GM19328 (cell line): ENCODE data around the gene ANKMY1.

Source experiments
- ATAC-seq: cut with Tn5 transposase; IDR thresholded peaks from one replicate; pipeline ENCODE4 v1.9.1; 2021; ENCODE audit warnings: mild to moderate bottlenecking, moderate library complexity; ENCODE audit not compliant: unreplicated experiment

ANKMY1 gene

DNA sequence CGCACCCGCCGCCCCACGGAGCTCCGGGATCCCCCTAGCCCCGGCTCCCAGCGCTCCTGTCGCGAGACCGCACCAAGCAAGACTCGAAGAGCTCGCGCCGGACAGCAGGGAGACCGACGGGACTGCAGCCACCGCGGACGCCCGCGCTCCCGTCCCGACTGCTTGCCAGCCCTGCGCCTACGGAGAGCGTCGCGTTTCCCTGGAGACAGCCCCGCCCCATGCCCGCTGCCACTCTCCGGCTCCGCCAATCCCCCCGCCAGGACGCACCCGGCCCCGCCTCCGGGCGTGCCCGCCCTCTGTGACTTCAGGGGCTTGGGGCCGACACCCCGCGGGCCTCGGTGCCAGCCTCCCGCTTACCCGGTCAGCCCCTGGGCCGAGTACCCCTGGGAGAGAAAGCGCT lies at the start of gene ANKMY1:
TSS of gene ANKMY1 (minus strand) at position 181 of the 400 bp plus-strand sequence. CDS start 653 bp downstream, outside the sequence.
- no peak for ATAC-seq

DNA sequence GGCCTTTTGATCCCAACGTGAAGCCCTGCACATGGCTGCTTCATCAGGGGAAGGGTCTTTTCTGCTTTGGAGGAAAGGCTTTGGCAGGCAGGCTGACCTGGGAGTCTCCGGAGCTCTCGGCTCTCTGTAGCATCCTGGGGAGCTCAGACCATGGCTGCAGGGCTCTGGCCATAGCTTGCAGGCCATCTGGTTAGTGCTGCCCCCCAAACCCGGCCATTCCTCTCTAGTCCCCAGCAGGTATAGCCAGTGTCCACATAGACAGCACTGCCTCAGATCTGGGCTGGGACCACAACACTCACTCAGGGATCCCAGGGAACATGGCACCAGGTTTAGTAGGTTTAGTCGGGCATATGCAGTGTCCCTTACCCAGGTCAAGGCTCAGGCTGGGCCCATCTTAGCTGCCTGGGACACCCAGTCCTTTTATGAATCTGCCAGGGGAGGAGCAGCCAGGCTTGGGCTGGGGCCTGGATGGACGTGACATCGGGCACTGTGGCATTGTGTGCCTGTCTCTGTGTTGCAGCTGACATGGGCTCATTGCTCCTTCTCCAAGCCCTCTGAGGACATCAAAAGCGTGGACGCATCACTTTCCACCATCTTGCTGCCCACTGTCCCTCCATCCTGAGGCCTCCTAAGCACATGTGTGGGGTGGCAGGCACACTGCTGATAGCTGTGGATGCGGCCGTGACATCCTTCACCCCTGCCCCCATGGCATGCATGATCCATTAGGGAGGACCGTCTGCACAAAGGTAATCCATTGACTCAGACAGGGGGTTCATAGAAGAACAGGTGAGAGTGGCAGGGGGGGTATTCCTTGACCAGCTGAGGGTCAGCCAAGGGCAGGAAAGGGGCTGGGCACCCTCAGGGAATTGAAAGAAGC lies 48.3 kb upstream of the ANKMY1 start:
- no peak for ATAC-seq

DNA sequence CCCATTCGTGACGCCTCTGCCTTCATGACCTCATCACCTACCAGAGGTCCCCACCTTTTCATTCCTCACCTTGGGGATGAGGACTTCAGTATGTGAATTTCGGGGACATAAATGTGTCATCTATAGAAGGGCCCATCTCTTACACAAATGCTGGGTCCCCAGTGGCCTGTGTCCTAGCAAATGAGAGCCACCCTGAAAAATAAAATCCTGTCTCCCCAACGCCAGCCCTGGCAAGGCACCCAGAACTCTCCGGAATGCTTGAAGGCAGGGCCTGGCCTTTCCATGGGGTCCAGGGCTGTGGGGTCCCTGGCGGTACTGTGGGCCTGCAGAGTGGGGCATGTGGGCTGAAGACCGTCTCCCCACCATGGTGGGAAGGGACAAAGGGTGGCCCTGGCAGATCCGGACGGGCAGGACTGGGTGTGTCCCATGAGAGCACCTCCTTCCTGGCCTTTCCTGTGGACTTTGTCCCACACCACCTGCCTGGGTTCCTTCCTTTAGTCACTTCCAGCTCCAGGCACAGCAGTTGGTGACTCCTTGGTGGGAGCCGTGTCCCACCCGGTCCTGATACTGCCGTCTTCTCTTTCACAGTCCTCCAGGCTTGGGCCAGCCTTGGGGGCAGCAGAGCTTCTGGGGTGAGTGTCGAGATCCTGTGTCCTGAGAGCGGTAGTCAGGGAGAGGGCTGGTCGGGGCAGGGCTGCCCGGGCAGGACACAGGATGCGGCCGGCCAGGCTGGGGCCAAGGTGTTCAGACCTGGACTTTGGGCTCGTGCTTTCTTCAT lies 47.3 kb upstream of the ANKMY1 start:
- ATAC-seq, result no peak

GRCh38 chr2:240604291-240604938 lies 46.6 kb upstream of the ANKMY1 start:
- no peak for ATAC-seq

GRCh38 chr2:240603846-240604245 lies 46.1 kb upstream of the ANKMY1 start:
- ATAC-seq, result no peak

DNA sequence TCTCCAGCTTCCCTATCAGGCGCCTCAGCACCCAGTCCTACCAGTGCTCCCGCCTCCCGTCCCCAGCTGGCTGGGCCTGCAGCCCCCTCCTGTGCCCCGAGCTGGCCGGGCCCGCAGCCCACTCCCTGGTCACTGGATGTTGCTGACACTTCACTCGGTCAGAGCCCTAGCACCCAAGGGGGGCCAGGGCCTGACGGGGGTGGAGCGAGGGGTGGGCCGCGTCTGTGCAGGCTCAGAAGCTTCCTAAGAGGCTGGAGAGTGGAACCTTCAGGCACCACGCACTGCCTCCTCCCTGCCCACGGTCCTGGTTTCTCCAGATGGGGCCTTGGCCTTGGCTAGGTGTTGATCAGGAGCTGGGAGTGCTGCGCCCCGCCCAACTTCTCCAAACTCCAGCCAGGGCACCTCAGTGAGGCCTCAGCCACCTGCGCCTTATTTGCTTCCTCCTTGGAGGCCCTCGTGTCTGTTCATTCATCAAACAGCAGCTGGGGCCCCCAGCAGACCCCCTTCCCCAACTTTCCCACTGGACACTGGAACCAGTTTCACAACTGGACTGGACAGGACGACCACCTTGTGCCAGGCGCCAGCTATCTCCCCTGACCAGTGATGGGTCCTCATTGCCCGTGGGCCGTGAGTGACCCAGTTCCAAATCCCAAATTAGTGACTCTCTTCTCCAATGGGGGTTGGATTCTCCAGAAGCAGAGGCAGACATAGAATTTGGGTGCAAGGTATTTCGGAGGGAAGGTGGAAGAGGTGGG lies 45.5 kb upstream of the ANKMY1 start:
- ATAC-seq, result no peak

DNA sequence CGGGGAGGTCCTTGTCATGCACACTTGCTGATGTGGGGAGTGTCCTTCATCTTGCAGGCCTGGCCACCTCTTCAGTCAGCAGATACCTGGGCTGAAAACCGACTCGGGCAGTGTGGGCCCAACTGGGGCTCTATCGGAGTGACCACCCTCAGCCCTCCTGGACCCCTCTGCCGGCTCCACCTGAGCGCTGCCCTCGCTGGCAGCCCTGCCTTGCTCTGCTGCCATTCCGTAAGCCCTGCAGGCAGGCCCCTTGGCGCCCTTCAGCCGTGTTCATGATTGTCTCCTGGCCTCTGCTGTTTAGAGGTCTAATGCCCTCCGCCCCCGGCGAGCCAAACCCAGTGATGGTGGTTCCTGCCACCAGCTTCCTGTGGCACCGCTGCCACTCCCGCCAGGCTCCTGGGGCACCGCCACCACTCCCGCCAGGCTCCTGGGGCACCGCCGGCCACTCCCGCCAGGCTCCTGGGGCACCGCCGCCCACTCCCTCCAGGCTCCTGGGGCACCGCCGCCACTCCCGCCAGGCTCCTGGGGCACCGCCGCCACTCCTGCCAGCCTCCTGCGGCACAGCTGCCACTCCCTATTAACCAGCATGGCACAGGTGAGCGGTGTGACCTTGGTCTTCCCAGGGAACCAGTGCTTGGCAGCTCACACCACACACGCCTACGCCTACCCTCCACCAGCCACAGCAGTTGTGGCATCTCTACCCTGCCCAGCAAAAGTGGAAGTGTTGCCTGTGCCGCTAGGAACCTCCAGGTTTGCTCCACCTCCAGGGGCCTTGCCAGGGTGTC lies 44.7 kb upstream of the ANKMY1 start:
- ATAC-seq, result no peak

GRCh38 chr2:240601831-240602160 lies 44.0 kb upstream of the ANKMY1 start:
- ATAC-seq, result no peak

DNA sequence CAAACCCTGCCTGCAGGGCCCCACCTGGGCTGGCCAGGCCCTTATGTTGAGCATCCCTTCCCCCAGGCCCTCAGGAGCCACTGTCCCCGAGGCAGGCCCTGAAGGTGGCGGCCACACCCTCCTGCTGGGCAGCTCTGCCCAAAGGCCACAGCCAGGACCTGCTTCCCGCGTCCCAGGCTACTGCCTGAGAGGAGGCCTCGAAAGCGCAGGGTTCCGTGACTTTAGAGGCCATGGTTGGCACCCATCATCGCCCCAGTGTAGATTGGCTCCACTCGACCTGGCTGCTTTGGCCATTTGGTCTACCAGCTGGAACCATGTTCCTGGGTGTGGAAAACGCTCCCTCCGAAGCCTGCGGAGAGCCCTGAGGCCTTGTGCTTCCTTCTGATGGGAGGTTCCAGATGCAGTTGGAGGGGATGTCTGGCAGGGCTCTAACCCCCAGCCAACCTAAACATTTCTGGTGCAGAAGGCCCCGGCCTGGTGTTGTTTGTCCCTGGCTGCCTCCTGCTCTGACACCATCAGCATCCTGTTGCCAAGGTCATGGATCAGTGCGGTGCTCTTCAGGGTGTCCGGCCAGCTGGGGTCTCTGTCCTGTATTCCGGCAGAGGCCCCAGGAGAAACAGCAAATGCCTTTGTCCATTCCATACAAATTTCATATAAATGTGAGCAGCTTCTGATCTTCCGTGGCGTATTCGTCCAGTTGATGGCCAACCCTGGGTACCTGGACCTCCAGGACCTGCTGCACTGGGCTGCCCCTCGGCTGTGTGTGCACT lies 43.5 kb upstream of the ANKMY1 start:
- ATAC-seq, result no peak

DNA sequence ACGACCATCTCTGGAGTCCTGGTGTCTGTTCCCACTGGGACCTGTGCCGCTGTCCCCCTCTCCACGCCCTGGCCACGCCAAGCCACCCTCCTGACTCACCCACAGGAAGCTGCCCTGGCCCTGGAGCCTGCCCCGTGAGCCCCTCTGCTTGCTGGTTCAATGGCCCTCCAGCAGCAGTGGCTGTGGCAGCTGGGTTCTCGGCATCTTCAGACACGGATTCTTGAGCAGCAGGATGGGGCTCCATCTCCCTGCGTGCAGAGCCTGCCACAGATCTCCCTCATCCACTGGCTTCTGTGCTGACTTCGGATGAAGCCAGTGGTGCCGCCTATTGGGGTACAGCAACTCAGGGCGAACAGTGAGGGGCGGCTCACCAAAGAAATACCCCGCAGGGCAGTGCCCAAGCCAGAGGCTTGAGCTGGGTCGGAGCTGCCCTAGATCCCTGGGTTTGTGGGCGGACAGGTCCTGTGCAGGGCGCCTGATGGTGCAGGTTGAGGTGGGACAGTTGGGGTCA lies 42.7 kb upstream of the ANKMY1 start:
- no peak for ATAC-seq

GRCh38 chr2:240599141-240599583 lies 41.4 kb upstream of the ANKMY1 start:
- ATAC-seq, result no peak

DNA sequence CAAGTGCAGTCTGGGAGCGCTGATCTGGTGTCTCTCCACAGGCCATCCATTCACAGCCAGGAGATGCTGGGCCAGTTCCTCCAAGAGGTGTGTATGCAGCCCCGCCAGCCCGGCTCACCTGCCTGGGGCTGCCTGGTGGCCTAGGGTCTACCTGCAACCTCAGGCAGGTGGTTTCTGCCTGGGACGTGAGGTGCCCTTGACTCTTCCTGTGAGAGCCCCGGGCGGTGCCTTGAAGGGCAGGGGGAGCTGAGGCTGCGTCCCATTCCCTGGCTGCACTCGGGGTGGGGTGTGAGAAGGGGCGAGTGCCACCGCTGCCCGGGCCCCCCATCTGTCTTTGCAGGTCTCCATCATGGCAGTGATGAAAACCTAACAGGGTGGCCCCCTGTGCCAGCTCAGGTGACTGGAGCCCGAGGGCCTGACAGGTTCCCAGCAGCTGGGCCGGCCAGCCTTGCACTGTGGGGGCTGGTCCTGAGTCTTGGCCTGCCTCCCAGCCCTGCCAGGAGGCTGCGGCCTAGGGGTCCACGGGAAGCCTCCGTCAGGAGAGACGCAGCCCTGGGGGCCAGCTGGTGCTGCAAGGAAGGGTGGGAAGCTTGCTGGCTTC lies 40.6 kb upstream of the ANKMY1 start:
- no peak for ATAC-seq

DNA sequence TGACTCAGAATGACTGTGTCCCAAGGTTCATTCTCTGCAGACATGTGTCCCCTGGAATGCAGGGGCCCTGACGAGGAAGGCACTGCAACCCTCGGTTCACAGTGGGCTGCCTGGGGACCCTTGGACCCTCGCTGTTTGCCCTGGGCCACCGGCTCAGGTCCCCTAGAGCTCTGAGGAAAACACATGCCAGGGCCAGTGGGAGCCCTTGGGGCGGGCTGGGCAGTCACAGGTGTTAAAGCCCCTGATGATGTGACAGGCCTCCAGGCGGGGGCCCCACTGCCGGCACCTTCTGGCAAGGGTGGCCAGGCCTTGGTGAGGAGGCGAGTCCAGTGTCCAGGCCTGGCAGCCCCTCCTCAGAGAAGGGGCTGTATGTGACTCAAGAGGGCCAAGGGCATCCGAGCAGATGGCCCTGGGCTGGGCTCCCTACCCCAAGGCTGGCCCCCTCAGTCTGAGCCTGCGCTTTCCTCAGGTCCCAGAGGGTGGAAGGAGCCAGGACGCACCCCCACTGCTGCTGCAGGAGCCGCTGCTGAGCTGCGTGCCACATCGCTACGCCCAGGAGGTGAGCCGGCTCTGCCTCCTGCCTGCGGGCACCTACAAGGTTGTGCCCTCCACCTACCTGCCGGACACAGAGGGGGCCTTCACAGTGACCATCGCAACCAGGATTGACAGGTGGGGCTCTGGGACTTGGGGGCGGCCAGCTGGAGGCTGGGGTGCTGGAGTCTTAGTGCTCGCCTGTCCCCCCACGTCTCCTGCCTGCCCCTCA lies 39.8 kb upstream of the ANKMY1 start:
- ATAC-seq, result no peak

DNA sequence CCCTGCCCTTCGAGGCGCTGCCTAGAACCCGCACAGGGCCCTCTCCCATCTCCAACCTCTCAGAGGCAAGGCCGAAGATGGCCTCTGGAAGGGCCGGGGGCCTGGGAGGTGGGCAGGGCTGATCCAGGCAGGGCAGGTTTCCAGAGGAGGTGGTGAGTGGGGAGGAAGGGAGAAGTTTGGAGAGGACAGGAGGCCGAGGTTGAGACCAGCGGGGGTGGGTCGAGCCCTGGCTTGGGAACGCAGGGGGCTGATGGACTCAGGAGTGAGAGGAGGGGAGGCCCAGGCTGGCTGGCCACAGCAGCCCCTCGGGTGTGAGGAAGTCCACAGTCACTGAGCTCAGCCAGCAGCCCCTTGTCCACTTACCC lies 39.2 kb upstream of the ANKMY1 start:
- ATAC-seq, result no peak

DNA sequence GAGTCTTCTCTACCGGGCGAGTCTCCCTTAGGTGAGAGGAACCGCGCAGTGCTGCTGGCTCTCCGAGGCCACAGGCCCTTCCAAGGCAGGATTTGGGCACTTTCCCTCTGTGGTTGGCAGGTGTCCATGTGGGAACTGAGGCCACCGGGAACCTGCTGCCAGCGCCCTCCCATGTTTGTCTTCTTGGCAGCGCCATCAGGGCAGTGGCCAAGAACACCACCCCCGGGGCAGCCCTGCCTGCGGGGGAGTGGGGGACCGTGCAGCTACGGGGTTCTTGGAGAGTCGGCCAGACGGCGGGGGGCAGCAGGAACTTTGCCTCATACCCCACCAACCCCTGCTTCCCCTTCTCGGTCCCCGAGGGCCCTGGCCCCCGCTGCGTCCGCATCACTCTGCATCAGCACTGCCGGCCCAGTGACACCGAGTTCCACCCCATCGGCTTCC lies 38.7 kb upstream of the ANKMY1 start:
- ATAC-seq, result no peak

DNA sequence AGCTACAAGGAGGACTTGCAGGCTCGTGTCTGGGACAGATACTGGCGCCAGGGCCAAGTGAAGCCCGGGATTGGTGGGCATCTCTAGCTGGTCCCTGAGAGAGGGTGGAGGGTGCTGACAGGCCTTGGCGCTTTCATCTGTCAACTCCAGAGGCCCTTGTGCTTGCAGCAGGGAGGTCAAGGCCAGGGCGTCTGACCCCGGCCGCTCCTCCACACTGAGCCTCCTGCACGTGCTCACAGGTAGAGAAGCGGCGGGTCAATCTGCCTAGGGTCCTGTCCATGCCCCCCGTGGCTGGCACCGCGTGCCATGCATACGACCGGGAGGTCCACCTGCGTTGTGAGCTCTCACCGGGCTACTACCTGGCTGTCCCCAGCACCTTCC lies 38.3 kb upstream of the ANKMY1 start:
- ATAC-seq, result no peak

DNA sequence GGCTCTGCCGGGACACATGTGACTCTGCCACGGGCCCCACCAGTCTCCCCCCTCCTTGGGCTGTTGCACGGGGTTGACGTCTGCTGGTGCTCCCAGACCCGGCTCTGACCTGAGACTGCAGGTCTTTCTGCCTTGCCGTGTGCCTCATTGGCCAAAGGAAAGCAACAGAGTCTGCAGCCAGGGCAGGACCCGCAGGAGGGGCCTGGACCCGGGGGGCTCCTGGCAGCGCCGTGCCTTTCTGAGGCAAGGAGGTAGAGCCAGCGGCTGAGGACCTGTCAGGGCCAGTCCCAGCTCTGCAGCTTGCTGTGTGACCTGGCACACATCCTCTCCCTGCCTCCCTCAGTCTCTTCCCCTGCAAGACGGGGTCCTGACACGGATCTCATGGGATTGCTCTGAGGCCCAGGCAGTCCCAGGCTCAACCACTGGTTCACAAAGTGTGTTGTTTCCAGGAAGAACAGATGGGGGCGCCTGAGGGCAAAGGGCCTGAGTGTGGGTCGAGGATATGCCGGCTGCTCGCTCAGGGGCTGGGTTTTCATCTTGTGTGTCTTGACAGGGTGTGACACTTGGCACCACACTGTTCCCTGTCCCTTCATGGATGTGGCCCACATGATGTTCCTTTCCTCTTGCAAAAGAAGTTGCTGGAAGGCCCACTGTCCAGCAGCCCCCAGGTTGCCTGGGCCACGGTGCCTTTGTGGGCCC lies 37.7 kb upstream of the ANKMY1 start:
- no peak for ATAC-seq
